CD4-positive, alpha-beta T cell (primary cell): ENCODE data around the gene C19orf67. TPM values are rescaled to one million over a fixed set of nuclear protein-coding genes. Genes with fewer than 3 reads are reported as not detected.
"Not testable (repeated sequence)": the region's sequence is repeated elsewhere in the genome, so short reads cannot be mapped to it uniquely, and the experiment has no call there.

Experiments
- ATAC-seq: fragments of 200-7000 bp; cut with Tn5 transposase; one replicate; pipeline ENCODE4 v1.10.0; 2022; ENCODE audit warnings: mild to moderate bottlenecking; ENCODE audit not compliant: poor library complexity
- CTCF ChIA-PET: fragments of 350-600 bp; sonication (Branson Sonifier 250); formaldehyde crosslinking; loops from one replicate; lab custom pipeline; 2021; ENCODE audit warnings: antibody characterized with exemption, inconsistent platforms; lab: Charles Lee
- POLR2A ChIA-PET: fragments of 350-600 bp; sonication (Branson Sonifier 250); formaldehyde crosslinking; loops from one replicate; lab custom pipeline; 2021; ENCODE audit warnings: antibody characterized with exemption, inconsistent platforms; lab: Charles Lee
- DNase-seq, 14 experiments: peaks; one replicate each; pipeline ENCODE4 v3.0.0-alpha.2; 2013 to 2020; ENCODE audit warnings: mixed read lengths in 2 of 14
- H3K27ac ChIP-seq, 2 donors: one replicate each; pipeline versions ENCODE4 v1.5.1 to v1.7.0; 2013; ENCODE audit warnings: low read length in 2 of 2, low read depth in 1 of 2, mild to moderate bottlenecking in 1 of 2
- H3K27me3 ChIP-seq, 2 experiments: 1 replicate in 1 of 2; 2 replicates in 1 of 2; pipeline versions ENCODE4 v1.6.1 to v1.7.0; 2013; ENCODE audit warnings: low read length in 2 of 2, control low read depth in 1 of 2, mild to moderate bottlenecking in 1 of 2, moderate library complexity in 1 of 2; ENCODE audit not compliant: insufficient read depth in 2 of 2, control insufficient read depth in 1 of 2
- H3K36me3 ChIP-seq: one replicate; pipeline ENCODE4 v1.6.1; 2013; ENCODE audit warnings: low read length, control low read depth; ENCODE audit not compliant: insufficient read depth
- H3K4me1 ChIP-seq: one replicate; pipeline ENCODE4 v1.6.1; 2013; ENCODE audit warnings: low read length, control low read depth; ENCODE audit not compliant: insufficient read depth
- H3K4me3 ChIP-seq: one replicate; pipeline ENCODE4 v1.5.1; 2013; ENCODE audit warnings: mild to moderate bottlenecking, low read length, moderate library complexity
- H3K9me3 ChIP-seq, 2 experiments: 1 replicate in 1 of 2; 2 replicates in 1 of 2; pipeline versions ENCODE4 v1.6.1 to v1.7.0; 2013; ENCODE audit warnings: low read length in 2 of 2, mild to moderate bottlenecking in 2 of 2, control low read depth in 1 of 2, moderate library complexity in 1 of 2; ENCODE audit not compliant: control insufficient read depth in 1 of 2, insufficient read depth in 1 of 2
- H3K27ac Mint-ChIP-seq: one replicate; pipeline ENCODE4 v1.8.0; 2020; ENCODE audit warnings: mixed read lengths
- H3K27me3 Mint-ChIP-seq: one replicate; pipeline ENCODE4 v1.8.0; 2021; ENCODE audit warnings: mixed read lengths
- H3K36me3 Mint-ChIP-seq: one replicate; pipeline ENCODE4 v1.8.0; 2021; ENCODE audit warnings: low read depth, mixed read lengths
- H3K4me1 Mint-ChIP-seq: one replicate; pipeline ENCODE4 v1.8.0; 2021; ENCODE audit warnings: low read depth, mixed read lengths
- H3K4me3 Mint-ChIP-seq: one replicate; pipeline ENCODE4 v1.8.0; 2020; ENCODE audit warnings: mild to moderate bottlenecking, mixed read lengths
- H3K9me3 Mint-ChIP-seq: one replicate; pipeline ENCODE4 v1.8.0; 2020; ENCODE audit warnings: mixed read lengths
- CTCF ChIP-seq: fragments of 200-600 bp; IDR thresholded peaks from one replicate; pipeline ENCODE4 v1.8.0; 2022; ENCODE audit warnings: antibody characterized with exemption, mild to moderate bottlenecking
- intact Hi-C, 2 experiments: fragments of 100-400 bp; cut with DNase I in 1 of 2; cut with micrococcal nuclease in 1 of 2; formaldehyde crosslinking; loops; one replicate each; pipeline versions ENCODE4 v1.15.1 to v1.9.0; 2023 to 2025; cut with DNase I, micrococcal nuclease
- total RNA-seq, 174 experiments: library from RNA in 2 of 174; stranded (reverse) in 2 of 174; gene quantifications; one replicate each; pipeline ENCODE4 v1.2.3 and lab custom pipeline; 2021 to 2026

Gene C19orf67
- total RNA-seq, 2 experiments from 2014 or later: not detected

- no peak for DNase-seq
- Histone ChIP-seq H3K36me3 (peaks cover 76% of the 10 kb centered on the region), H3K9me3 (no peaks in the 10 kb centered on the region), H3K27me3 (no peaks in the 10 kb centered on the region), H3K4me1 (peaks cover 37% of the 10 kb centered on the region), H3K27ac (no peak overlapping the region), H3K4me3 (no peak overlapping the region)
- TF ChIP-seq CTCF: no peak
- POLR2A ChIA-PET: no interaction called here
- H3K36me3 Mint-ChIP-seq: peaks cover 76% of the 10 kb centered on the region
- CTCF ChIA-PET: interaction anchor here (1.3 kb wide), 1 partner anchor 9 kb away, joined by 3 read pairs; no protein-coding TSS in a partner anchor
- intact Hi-C loops: no loop called here
- H3K4me1 Mint-ChIP-seq: peaks cover 13% of the 10 kb centered on the region
- no peaks in the 10 kb centered on the region for H3K27me3 Mint-ChIP-seq
- H3K4me3 Mint-ChIP-seq: no peak overlapping the region
- no peak for ATAC-seq
- H3K27ac Mint-ChIP-seq: no peak overlapping the region
- H3K9me3 Mint-ChIP-seq: no peaks in the 10 kb centered on the region
These were observed 46.4 kb downstream of the C19orf67 start for GRCh38 chr19:14039181-14039580.

- peaks cover 55% of the 10 kb centered on the region for H3K36me3 ChIP-seq
- H3K27me3 Mint-ChIP-seq: no peaks in the 10 kb centered on the region
- no peaks in the 10 kb centered on the region for H3K9me3 ChIP-seq
- no peak overlapping the region for H3K4me3 ChIP-seq
- peaks cover 23% of the 10 kb centered on the region for H3K4me1 Mint-ChIP-seq
- intact Hi-C loops: no loop called here
- CTCF ChIA-PET: interaction anchor here (1.1 kb wide), 1 partner anchor 13 kb away, joined by 6 read pairs; no protein-coding TSS in a partner anchor
- no peak overlapping the region for H3K27ac ChIP-seq
- no peaks in the 10 kb centered on the region for H3K27me3 ChIP-seq
- POLR2A ChIA-PET: no interaction called here
- no peak overlapping the region for H3K4me3 Mint-ChIP-seq
- no peak for TF ChIP-seq CTCF
- H3K36me3 Mint-ChIP-seq: peaks cover 71% of the 10 kb centered on the region
- H3K4me1 ChIP-seq: peaks cover 54% of the 10 kb centered on the region
- H3K27ac Mint-ChIP-seq: peak overlapping the region; percentile 62
- ATAC-seq (no peak), DNase-seq (no peak)
- H3K9me3 Mint-ChIP-seq: no peaks in the 10 kb centered on the region
These were observed 49.9 kb downstream of the C19orf67 start for GRCh38 chr19:14035706-14036105.

GRCh38 chr19:14035159-14035558 lies 50.4 kb downstream of the C19orf67 start:
- H3K27ac ChIP-seq, DNase-seq, intact Hi-C loops, H3K4me3 ChIP-seq, H3K9me3 ChIP-seq, CTCF ChIA-PET, ATAC-seq, H3K27me3 ChIP-seq, H3K9me3 Mint-ChIP-seq, POLR2A ChIA-PET, H3K27me3 Mint-ChIP-seq, H3K4me3 Mint-ChIP-seq: not testable (repeated sequence)
- peaks cover 58% of the 10 kb centered on the region for H3K4me1 ChIP-seq
- Mint-ChIP-seq H3K4me1 (peaks cover 29% of the 10 kb centered on the region), H3K27ac (peak overlapping the region; percentile 17), H3K36me3 (peaks cover 67% of the 10 kb centered on the region)
- peaks cover 51% of the 10 kb centered on the region for H3K36me3 ChIP-seq

- CTCF ChIA-PET: interaction anchor here (1.4 to 2.3 kb wide), 2 partner anchors 11 to 14 kb away, joined by 6 to 8 read pairs; no protein-coding TSS in a partner anchor
- Histone ChIP-seq H3K4me1 (peaks cover 58% of the 10 kb centered on the region), H3K27ac (no peak overlapping the region)
These were observed 51.6 kb downstream of the C19orf67 start for GRCh38 chr19:14033946-14034345.

More at GRCh38 chr19:14033946-14034345, 51.6 kb downstream of the C19orf67 start:
- Histone ChIP-seq H3K9me3 (no peaks in the 10 kb centered on the region), H3K36me3 (peaks cover 39% of the 10 kb centered on the region), H3K27me3 (no peaks in the 10 kb centered on the region), H3K4me3 (no peak overlapping the region)
- ATAC-seq (no peak), DNase-seq (no peak)
- Mint-ChIP-seq H3K4me3 (peak overlapping the region; percentile 75), H3K4me1 (peaks cover 29% of the 10 kb centered on the region), H3K9me3 (no peaks in the 10 kb centered on the region), H3K27ac (peak overlapping the region; percentile 53), H3K36me3 (peaks cover 55% of the 10 kb centered on the region), H3K27me3 (no peaks in the 10 kb centered on the region)
- POLR2A ChIA-PET: interaction anchor here (0.6 to 3.8 kb wide), 2 partner anchors 31 to 81 kb away, joined by 3 to 33 read pairs; partner anchors contain the start of gene DCAF15
- no peak for TF ChIP-seq CTCF
- intact Hi-C loops: loop anchor here in 1 of 2 experiments (5.0 kb wide), 2 partner anchors 47 to 82 kb away; partner anchors contain the start of gene DCAF15
